ENCODE data around the gene EXT2. TPM values are rescaled to one million over a fixed set of nuclear protein-coding genes. Genes with fewer than 3 reads are reported as not detected.

The EXT2 gene
- total and polyA plus RNA-seq, 2 of the 13 experiments (the other 11 are each of a cell fraction or from before 2014, with no cell fraction given) = 61.5 to 68.7 TPM

DNA sequence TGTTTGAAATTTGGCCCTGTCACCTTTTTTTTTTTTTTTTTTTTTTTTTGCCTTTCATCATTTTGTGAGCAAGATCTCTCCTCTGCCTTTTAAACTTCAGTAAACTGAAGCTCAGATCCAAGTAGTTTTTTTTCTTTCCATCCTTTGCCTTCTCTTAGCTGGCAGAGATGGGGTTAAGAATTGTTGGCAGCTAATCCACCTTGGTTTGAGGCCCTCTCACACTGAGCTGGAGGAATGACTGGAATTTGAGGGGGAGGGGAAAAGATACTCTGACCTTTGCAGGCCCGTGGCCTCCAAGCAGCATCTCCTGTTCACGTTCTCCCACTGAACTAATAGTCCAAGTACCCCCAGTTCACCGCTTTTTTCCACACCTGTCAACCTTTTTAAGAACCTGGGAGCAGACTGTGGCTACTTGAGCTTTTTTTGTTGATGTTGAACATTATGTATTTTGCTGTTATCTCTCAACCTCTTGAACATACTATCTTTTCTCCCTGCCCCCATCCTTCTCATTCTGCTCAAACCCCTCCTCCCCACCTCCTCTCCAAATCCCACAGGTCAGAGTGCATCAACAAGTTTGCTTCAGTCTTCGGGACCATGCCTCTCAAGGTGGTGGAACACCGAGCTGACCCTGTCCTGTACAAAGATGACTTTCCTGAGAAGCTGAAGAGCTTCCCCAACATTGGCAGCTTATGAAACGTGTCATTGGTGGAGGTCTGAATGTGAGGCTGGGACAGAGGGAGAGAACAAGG is 148.3 kb downstream of the EXT2 start (continued):
- TF ChIP-seq, protein P1, sequence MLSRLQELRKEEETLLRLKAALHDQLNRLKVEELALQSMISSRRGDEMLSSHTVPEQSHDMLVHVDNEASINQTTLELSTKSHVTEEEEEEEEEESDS (CRISPR knock-in tag; IDR thresholded peaks at IDR 0.05; ENCODE audit: borderline replicate concordance) = no peak
- TF ChIP-seq ZNF333 (CRISPR knock-in tag; IDR thresholded peaks at IDR 0.05; ENCODE audit: borderline replicate concordance) = no peak
- TF ChIP-seq SOX5 (CRISPR knock-in tag; IDR thresholded peaks at IDR 0.05; ENCODE audit: borderline replicate concordance) = peak; percentile 52; the same call in 1 of the 2 replicates
- TF ChIP-seq, protein P2, sequence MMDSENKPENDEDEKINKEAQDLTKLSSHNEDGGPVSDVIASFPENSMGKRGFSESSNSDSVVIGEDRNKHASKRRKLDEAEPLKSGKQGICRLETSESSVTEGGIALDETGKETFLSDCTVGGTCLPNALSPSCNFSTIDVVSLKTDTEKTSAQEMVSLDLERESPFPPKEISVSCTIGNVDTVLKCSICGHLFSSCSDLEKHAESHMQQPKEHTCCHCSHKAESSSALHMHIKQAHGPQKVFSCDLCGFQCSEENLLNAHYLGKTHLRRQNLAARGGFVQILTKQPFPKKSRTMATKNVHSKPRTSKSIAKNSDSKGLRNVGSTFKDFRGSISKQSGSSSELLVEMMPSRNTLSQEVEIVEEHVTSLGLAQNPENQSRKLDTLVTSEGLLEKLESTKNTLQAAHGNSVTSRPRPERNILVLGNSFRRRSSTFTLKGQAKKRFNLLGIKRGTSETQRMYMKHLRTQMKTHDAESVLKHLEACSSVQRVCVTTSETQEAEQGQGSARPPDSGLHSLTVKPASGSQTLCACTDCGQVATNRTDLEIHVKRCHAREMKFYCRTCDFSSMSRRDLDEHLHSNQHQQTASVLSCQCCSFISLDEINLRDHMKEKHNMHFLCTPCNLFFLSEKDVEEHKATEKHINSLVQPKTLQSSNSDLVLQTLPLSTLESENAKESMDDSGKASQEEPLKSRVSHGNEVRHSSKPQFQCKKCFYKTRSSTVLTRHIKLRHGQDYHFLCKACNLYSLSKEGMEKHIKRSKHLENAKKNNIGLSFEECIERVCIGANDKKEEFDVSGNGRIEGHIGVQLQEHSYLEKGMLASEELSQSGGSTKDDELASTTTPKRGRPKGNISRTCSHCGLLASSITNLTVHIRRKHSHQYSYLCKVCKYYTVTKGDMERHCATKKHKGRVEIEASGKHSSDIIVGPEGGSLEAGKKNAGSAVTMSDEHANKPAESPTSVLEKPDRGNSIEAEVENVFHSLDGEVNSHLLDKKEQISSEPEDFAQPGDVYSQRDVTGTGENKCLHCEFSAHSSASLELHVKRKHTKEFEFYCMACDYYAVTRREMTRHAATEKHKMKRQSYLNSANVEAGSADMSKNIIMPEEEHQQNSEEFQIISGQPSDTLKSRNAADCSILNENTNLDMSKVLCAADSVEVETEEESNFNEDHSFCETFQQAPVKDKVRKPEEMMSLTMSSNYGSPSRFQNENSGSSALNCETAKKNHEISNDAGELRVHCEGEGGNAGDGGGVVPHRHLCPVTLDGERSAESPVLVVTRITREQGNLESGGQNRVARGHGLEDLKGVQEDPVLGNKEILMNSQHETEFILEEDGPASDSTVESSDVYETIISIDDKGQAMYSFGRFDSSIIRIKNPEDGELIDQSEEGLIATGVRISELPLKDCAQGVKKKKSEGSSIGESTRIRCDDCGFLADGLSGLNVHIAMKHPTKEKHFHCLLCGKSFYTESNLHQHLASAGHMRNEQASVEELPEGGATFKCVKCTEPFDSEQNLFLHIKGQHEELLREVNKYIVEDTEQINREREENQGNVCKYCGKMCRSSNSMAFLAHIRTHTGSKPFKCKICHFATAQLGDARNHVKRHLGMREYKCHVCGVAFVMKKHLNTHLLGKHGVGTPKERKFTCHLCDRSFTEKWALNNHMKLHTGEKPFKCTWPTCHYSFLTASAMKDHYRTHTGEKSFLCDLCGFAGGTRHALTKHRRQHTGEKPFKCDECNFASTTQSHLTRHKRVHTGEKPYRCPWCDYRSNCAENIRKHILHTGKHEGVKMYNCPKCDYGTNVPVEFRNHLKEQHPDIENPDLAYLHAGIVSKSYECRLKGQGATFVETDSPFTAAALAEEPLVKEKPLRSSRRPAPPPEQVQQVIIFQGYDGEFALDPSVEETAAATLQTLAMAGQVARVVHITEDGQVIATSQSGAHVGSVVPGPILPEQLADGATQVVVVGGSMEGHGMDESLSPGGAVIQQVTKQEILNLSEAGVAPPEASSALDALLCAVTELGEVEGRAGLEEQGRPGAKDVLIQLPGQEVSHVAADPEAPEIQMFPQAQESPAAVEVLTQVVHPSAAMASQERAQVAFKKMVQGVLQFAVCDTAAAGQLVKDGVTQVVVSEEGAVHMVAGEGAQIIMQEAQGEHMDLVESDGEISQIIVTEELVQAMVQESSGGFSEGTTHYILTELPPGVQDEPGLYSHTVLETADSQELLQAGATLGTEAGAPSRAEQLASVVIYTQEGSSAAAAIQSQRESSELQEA (CRISPR knock-in tag; IDR thresholded peaks at IDR 0.05; ENCODE audit: not compliant biosample characterization) = no peak
- peak; percentile 47; the same call in 1 of the 2 replicates for TF ChIP-seq BCL6 (CRISPR knock-in tag; IDR thresholded peaks at IDR 0.05)
- TF ChIP-seq RBFOX2 (IDR thresholded peaks at IDR 0.05; ENCODE audit: low read depth, low read length) = no peak
- TF ChIP-seq, protein P3, sequence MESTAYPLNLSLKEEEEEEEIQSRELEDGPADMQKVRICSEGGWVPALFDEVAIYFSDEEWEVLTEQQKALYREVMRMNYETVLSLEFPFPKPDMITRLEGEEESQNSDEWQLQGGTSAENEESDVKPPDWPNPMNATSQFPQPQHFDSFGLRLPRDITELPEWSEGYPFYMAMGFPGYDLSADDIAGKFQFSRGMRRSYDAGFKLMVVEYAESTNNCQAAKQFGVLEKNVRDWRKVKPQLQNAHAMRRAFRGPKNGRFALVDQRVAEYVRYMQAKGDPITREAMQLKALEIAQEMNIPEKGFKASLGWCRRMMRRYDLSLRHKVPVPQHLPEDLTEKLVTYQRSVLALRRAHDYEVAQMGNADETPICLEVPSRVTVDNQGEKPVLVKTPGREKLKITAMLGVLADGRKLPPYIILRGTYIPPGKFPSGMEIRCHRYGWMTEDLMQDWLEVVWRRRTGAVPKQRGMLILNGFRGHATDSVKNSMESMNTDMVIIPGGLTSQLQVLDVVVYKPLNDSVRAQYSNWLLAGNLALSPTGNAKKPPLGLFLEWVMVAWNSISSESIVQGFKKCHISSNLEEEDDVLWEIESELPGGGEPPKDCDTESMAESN (CRISPR knock-in tag; conservative IDR thresholded peaks at IDR 0.05) = no peak
- TF ChIP-seq ZNF841 (CRISPR knock-in tag; IDR thresholded peaks at IDR 0.05; ENCODE audit: borderline replicate concordance) = no peak
- peak; percentile 34 to 75; a peak in 2 of 4 replicates for TF ChIP-seq EP300 (IDR thresholded peaks at IDR 0.05; ENCODE audit: low read depth in 2 of 2, low read length in 2 of 2)
- TF ChIP-seq EP300 (CRISPR knock-in tag; IDR thresholded peaks at IDR 0.05; ENCODE audit: borderline replicate concordance) = peak; percentile 59
- peak; percentile 19; the same call in 1 of the 2 replicates for TF ChIP-seq CREM (IDR thresholded peaks at IDR 0.05)
- no peak for TF ChIP-seq CREM (CRISPR knock-in tag; IDR thresholded peaks at IDR 0.05)
- TF ChIP-seq, protein P4, sequence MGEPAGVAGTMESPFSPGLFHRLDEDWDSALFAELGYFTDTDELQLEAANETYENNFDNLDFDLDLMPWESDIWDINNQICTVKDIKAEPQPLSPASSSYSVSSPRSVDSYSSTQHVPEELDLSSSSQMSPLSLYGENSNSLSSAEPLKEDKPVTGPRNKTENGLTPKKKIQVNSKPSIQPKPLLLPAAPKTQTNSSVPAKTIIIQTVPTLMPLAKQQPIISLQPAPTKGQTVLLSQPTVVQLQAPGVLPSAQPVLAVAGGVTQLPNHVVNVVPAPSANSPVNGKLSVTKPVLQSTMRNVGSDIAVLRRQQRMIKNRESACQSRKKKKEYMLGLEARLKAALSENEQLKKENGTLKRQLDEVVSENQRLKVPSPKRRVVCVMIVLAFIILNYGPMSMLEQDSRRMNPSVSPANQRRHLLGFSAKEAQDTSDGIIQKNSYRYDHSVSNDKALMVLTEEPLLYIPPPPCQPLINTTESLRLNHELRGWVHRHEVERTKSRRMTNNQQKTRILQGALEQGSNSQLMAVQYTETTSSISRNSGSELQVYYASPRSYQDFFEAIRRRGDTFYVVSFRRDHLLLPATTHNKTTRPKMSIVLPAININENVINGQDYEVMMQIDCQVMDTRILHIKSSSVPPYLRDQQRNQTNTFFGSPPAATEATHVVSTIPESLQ (CRISPR knock-in tag; conservative IDR thresholded peaks at IDR 0.05) = no peak
- no peak for TF ChIP-seq RFXANK (CRISPR knock-in tag; IDR thresholded peaks at IDR 0.05)
- TF ChIP-seq, protein P5, sequence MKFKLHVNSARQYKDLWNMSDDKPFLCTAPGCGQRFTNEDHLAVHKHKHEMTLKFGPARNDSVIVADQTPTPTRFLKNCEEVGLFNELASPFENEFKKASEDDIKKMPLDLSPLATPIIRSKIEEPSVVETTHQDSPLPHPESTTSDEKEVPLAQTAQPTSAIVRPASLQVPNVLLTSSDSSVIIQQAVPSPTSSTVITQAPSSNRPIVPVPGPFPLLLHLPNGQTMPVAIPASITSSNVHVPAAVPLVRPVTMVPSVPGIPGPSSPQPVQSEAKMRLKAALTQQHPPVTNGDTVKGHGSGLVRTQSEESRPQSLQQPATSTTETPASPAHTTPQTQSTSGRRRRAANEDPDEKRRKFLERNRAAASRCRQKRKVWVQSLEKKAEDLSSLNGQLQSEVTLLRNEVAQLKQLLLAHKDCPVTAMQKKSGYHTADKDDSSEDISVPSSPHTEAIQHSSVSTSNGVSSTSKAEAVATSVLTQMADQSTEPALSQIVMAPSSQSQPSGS (CRISPR knock-in tag; IDR thresholded peaks at IDR 0.05) = peak; percentile 59; the same call in 1 of the 2 replicates
